Measurements from ENCODE around the gene CORIN. TPM values are rescaled to one million over a fixed set of nuclear protein-coding genes. Genes with fewer than 3 reads are reported as not detected.

Gene CORIN
- total and polyA plus RNA-seq, 11 donors: 5.6 to 130 (median 40.1) TPM

GRCh38 chr4:47831026-47831679 is 6.7 kb downstream of the CORIN start:
- Histone ChIP-seq H3K36me3 (no peaks in the 10 kb centered on the region), H3K27me3 (peaks cover 0 to 6% (median 0%) of the 10 kb centered on the region in 9 donors), H3K4me1 (peaks cover 0 to 19% (median 8%) of the 10 kb centered on the region in 12 donors), H3K9me3 (peaks cover 0 to 9% (median 2%) of the 10 kb centered on the region in 12 donors), H3K27ac (peak overlapping the region in 7 of 12 donors; percentile 2 to 75 (median 58)), H3K4me3 (peak overlapping the region in 2 of 12 donors; percentile 12 to 18)
- 41 to 70% (median 51%) methylated on average over 5 of the region's 5 CpGs for WGBS, 4 donors
- intact Hi-C loops (cut with DNase I): loop anchor here in 1 of 10 donors (10.0 kb wide), 1 partner anchor 126 kb away; no protein-coding TSS in a partner anchor
- peak in 1 of 5 donors; percentile 32 for DNase-seq
- peak in 2 of 4 donors; percentile 14 to 24 for ATAC-seq
- TF ChIP-seq POLR2A (IDR thresholded peaks at IDR 0.05): no peak
- TF ChIP-seq, protein P1, sequence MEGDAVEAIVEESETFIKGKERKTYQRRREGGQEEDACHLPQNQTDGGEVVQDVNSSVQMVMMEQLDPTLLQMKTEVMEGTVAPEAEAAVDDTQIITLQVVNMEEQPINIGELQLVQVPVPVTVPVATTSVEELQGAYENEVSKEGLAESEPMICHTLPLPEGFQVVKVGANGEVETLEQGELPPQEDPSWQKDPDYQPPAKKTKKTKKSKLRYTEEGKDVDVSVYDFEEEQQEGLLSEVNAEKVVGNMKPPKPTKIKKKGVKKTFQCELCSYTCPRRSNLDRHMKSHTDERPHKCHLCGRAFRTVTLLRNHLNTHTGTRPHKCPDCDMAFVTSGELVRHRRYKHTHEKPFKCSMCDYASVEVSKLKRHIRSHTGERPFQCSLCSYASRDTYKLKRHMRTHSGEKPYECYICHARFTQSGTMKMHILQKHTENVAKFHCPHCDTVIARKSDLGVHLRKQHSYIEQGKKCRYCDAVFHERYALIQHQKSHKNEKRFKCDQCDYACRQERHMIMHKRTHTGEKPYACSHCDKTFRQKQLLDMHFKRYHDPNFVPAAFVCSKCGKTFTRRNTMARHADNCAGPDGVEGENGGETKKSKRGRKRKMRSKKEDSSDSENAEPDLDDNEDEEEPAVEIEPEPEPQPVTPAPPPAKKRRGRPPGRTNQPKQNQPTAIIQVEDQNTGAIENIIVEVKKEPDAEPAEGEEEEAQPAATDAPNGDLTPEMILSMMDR (IDR thresholded peaks at IDR 0.05): no peak

- 59 to 69% (median 62%) methylated on average over 3 of the region's 3 CpGs for WGBS, 4 donors
- Histone ChIP-seq H3K36me3 (no peaks in the 10 kb centered on the region), H3K4me3 (no peak overlapping the region), H3K27me3 (peaks cover 0 to 6% (median 0%) of the 10 kb centered on the region in 9 donors), H3K27ac (peak overlapping the region in 7 of 12 donors; percentile 4 to 75 (median 58)), H3K4me1 (peaks cover 0 to 14% (median 1%) of the 10 kb centered on the region in 12 donors), H3K9me3 (peaks cover 0 to 9% (median 2%) of the 10 kb centered on the region in 12 donors)
- no peak for ATAC-seq
- intact Hi-C loops (cut with DNase I): loop anchor here in 1 of 10 donors (10.0 kb wide), 1 partner anchor 126 kb away; no protein-coding TSS in a partner anchor
- TF ChIP-seq POLR2A (IDR thresholded peaks at IDR 0.05): no peak
- TF ChIP-seq, protein P1 (IDR thresholded peaks at IDR 0.05): no peak
- no peak for DNase-seq
Measured at GRCh38 chr4:47830265-47831025, 7.4 kb downstream of the CORIN start.

DNA sequence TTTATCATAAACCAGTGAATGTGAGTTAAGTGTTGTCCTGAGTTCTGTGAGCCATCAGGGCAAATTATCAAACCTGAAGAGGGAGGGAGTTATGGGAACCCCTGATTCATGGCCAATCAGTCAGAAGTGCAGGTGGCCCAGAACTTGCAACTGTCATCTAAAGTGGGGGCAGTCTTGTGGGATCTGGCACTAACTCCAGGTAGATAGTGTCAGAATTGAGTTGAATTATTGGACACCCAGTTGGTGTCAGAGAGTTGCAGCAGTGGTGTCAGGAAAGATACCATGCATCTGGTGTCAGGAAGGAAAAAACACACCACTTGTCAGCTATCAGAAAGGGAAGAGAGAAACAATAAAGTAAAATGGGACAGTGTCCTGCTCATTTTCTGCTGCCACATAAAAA is 8.4 kb downstream of the CORIN start:
- Histone ChIP-seq H3K27ac (peak overlapping the region in 5 of 12 donors; percentile 18 to 75 (median 58)), H3K36me3 (no peaks in the 10 kb centered on the region), H3K27me3 (peaks cover 0 to 6% (median 0%) of the 10 kb centered on the region in 9 donors), H3K4me1 (peaks cover 0 to 15% (median 0%) of the 10 kb centered on the region in 12 donors), H3K9me3 (peaks cover 0 to 9% (median 2%) of the 10 kb centered on the region in 12 donors), H3K4me3 (no peak overlapping the region)
- DNase-seq (peak in 2 of 5 donors; percentile 41), ATAC-seq (peak in 3 of 4 donors; percentile 35 to 58 (median 45))
- intact Hi-C loops (cut with DNase I): loop anchor here in 3 of 10 donors (2.0 to 5.0 kb wide), 3 partner anchors 45 to 85 kb away; no protein-coding TSS in a partner anchor
- TF ChIP-seq, protein P1 (IDR thresholded peaks at IDR 0.05): no peak
- TF ChIP-seq POLR2A (IDR thresholded peaks at IDR 0.05): no peak
